PC-3 (cell line): ENCODE measurements around the gene PCDHA12.

ENCODE experiments used
- CTCF ChIP-seq: fragments of 300-600 bp; sonication (generic); conservative IDR thresholded peaks from 2 replicates; pipeline ENCODE4 v1.5.1; 2017; ENCODE audit warnings: antibody characterized with exemption, low read depth, mild to moderate bottlenecking, low read length
- EZH2 ChIP-seq: fragments of 300-600 bp; sonication (generic); IDR thresholded peaks from one replicate; pipeline ENCODE4 v1.6.1; 2017; ENCODE audit warnings: antibody characterized with exemption, mild to moderate bottlenecking, low read length; ENCODE audit not compliant: unreplicated experiment
- EZH2phosphoT487 ChIP-seq: fragments of 300-600 bp; sonication (generic); IDR thresholded peaks from 2 replicates; pipeline ENCODE4 v1.6.1; 2018; ENCODE audit warnings: mild to moderate bottlenecking, antibody characterized with exemption, low read length, borderline replicate concordance

GRCh38 chr5:140842798-140843733, 32.0 kb upstream of the PCDHA12 start:
- no peak for TF ChIP-seq CTCF
- no peak for TF ChIP-seq EZH2
- TF ChIP-seq EZH2phosphoT487 = no peak
